GM21825 (cell line): ENCODE measurements around the gene OLA1.

ENCODE experiments used
- ATAC-seq: cut with Tn5 transposase; IDR thresholded peaks from one replicate; pipeline ENCODE4 v1.9.1; 2021; ENCODE audit warnings: mild to moderate bottlenecking, moderate library complexity; ENCODE audit not compliant: unreplicated experiment

The OLA1 gene

DNA sequence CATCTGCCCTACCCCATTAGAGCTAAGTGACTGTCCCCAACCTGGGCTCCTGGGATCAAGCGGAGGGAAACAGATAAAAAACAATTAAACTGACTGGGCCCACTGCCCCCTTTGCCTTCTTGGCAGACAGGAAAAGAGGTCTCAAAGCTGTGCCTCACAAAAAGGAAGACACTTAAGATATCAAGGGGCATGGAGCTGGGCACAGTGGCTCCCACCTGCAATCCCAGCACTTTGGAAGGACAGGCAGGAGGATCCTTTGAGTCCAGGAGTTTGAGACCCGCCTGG is 208.0 kb downstream of the OLA1 start:
- no peak for ATAC-seq

DNA sequence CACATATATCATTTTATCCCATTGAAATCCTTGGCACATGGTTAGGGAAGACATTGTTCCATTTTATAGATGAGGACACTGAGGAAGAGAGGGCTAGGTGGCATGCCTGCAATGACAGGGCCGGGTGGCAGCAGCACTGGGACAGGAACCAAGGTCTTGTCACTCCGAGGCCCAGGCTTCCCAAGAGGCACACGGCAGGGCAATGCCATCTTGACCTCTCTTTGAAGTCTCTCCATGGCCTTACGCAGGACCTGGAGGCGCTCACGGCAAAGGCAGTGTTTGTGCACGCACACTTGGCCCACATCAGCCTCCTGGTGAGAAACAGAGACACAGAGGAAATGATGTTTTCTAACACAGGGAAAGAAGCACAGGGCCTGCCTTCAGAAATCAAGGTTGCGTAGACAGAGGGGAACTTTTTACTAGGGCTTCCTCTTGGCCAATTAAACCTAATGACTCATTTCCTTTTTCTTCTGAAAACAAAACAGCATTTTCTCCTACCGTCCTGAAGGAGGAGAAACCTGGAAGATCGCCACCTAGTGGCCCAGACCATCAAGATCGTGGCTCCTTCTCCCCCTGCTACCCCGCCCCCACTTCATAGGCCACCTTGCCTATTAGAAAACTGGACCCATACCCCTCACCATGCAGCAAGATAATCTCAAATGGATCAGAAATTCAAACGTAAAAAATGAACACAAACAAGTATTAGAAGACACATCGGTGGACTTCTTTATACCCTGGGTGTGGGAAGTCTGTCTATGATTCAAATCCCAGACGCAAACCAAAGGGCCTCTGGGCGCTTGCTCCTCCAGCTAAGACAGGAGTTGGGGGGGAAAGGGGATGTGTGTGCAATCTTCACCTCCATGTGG is 208.5 kb downstream of the OLA1 start:
- peak; percentile 81 for ATAC-seq

DNA sequence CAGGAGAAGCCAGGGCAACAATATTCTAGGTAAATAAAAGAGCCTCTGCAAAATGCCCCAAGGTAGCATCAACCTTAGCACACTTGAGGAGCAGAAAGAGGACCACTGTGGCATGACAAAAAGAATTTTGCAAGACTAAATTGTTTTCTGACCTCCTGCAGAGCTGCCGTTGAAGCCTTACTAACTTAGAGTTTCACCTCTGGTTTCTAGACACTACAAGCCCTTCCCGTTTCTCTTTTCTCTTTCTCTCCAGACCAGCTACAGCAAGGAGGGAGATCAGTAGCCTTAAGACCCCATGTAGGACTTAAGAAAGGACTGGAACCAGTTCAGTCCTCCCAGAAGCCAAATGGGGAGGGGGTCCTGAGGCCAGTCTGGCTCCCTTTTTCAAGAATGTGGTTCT is 209.9 kb downstream of the OLA1 start:
- ATAC-seq = no peak

DNA sequence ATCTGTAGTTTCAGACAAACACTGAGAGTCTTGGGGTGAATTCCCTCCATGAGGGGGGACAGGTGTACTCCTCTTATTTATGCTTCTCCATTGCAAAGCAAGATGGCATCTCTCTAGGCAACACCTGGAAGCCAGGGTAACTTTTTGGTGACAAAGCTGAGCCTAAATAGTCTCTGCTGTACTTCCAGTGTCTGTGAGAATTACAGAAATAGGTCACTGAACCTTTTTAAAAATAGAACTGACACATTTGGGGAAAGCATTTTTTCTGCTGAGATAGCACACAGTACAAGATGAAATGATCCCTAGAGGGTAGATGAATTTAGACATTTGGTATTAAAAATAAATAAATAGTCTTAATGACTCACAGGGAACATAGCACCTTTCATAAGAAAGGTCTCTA is 211.5 kb downstream of the OLA1 start:
- no peak for ATAC-seq

DNA sequence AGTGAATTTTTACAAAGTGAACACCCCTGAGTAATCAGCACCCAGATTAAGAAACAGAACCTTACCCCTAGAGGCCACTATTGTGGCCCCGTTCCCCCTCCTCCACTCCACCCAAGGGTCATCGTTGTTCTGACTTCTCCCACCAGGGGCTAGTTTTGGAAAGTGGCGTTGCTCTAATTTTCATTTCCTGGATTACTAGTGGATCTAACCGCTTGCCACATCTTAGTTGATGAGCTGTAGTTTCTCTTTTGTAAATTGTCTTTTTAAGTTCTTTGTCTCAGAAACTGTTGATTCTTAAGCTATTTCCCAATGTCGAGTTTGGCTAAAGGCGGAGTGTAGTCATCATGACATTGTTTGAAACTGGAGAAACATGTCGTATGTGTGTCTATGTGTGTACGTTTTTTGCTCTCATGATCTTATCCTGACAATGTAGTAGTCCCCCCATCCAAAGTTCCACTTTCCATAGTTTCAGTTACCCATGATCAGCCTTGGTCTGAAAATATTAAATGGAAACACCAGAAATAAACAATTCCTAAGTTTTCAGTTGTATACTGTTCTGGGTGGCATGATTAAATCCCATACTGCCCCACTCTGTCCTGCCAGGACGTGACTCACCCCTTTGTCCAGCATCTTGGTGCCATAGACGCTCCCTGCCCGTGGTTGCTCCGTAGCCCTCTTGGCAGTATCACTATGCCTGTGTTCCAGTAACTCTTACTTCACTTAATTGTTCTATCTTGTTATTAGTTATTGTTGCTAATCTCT is 212.2 kb downstream of the OLA1 start:
- no peak for ATAC-seq

DNA sequence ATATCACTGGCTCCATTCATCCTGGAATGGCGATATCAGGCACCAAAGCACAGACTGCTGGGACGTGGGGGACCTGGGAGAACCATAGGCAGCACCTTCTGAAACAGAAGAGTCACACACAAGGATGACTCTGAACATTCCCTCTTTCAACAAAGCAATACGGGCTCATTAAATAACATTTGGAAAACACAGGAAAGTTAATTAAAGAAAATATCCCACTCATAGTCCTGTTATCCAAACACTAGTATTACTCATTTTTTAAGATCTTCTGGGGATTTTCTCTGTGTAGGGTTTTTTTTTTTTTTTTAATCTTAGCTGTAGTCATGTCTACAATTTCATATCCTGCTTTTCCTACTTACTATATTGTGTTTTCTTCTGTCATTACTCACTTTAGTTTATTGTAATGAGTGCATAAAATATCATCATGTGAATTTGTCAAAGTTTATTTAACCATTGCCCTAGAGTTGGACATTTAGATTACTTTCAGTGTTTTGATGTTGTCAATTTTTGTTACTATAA is 213.2 kb downstream of the OLA1 start:
- ATAC-seq = no peak

DNA sequence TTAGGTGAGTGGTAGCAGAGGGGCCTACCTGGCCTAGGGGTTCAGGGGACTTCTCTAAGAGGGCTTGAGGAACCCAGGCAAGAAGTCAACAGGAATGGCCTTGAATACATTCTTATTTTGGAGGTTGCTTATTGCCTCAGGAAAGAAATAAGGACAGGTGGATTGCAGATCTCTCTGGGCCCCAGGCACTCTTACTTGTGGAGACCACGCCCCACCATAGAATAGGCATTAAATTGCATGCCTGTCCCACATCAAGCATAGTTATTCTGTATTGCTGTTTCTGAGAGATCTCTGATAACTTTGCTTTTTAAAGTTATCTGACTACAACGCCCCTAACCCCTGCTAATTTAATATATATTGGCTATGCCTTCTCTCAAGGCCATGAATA is 215.2 kb downstream of the OLA1 start:
- ATAC-seq = no peak

DNA sequence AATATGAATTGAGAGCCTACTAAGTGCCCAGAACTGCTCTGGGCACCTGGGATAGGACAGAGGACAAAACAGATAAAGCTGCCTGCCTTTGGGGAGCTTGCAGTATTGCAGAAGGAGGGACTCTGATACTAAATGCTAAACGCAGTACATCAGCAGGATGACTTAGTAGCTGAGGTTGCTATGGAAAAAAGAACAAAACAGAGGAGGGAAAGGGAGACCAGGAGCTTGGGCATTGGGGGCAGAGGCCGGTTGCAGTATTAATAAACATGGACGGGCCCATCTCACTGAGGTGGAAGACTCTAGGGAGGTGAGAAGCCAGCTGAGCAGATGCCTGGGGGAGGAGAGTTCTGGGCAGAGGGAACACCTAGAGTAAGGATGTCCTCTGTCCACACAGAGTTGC is 217.1 kb downstream of the OLA1 start:
- ATAC-seq = no peak

DNA sequence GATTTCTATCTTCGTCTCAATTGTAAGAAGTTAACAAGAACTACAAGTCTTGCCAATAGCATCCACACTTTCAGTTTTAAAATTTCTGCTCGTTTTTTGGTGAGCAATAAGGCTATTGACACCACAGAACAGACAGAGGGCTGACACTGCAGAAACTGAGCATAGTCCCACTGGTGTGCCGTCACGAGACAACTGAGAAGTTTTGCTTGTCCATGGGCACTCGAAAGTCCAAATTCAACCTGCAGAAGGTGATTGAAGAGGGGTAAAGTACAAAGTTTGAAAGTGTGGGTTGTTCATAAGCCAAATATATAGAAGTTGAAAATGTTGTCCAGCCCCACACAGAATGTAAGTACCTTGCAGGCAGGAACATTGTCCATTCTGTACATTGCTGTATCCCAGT is 219.4 kb downstream of the OLA1 start:
- no peak for ATAC-seq

DNA sequence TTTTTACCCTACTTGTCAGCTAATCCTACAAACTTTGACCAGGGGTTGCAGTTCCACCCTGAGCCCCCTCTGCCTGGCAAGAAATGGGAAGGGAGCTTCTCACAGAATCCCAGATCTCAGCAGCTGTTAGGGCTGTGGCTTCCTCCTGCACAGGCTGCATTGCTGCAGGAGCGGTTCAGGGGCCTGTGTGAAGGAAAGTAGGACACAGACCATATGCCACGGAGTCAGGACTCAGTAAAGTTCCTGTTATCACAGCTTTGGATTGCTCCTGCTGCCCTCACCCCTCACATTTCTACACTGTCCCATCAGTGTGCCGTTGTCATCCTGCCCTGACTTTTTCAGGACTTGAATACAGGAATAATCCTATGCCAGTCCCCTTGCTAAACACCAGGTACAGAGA is 220.4 kb downstream of the OLA1 start:
- no peak for ATAC-seq

DNA sequence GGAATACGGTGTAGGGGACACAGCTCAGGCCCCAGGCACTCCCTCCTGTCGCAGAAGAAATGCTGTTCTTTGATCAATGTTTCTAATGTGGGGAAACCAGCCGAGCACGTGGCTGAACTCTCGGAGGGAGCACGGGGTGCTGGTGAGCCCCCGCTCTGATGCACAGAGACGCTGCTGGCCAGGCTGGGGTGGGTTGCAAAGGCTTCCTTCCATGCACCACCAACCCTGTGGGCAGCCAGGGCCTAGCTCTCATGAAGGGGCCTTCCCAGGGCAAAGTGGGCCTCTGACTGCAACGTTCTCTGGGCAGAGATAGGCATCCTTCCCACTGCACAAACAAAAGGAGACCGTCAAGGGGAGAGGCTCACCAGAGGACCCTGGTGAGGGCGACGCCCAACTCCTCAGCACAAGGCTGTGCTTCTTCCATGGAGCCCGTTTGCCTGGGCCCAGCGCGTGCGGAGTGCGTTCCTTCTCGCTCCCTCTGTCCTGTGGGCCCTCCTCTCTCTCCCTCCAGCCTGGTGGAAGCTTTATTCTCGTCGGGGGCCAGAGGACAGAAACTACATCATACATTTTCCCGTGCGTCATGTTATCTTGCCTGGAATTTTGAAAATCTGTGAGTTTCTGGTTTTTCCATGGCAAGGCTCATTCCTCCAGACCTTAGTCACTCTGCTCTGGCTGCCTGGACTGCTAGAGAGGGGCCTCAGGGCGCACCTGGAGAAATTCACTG is 222.0 kb downstream of the OLA1 start:
- ATAC-seq = no peak

DNA sequence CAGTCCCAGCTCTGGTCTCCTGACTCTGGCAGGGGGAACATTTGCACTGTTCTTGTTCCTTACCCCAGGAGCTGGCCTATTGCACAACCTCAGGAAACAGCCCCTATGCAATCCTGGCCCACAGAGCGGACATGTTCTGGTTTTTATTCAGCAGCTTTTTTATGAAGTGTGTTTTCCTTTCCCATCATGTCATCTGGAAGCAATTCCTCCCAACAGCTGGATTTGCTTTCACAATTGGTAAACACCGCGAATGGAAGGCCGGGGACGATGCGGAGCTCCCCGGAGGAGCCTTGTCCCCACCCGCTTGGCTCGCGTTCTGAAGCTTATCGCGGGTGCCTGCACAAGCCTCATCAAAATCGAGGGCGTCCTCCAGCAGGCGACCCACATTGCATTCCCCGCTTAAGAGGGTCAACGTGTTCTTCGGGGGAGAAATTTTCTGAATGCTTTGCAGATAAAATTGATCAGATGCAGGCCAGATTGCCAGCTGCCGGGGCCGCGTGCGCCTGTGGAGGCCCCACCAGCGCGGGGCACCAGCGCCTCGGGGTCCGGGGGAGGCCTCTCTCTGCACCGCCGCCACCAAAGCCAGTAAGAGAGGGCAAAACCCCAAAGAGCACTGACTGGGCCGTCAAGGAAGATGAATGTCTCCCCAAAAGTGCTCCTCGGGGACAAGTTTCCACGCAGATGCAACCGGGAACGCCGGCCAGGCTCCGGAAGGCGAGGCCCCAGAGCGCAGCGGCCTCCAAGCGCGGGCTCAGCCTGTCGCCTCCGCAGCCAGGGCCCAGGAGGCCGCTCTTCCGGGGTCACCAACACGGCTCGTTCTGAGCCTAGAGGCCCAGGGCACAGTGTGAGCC is 222.8 kb downstream of the OLA1 start:
- no peak for ATAC-seq

DNA sequence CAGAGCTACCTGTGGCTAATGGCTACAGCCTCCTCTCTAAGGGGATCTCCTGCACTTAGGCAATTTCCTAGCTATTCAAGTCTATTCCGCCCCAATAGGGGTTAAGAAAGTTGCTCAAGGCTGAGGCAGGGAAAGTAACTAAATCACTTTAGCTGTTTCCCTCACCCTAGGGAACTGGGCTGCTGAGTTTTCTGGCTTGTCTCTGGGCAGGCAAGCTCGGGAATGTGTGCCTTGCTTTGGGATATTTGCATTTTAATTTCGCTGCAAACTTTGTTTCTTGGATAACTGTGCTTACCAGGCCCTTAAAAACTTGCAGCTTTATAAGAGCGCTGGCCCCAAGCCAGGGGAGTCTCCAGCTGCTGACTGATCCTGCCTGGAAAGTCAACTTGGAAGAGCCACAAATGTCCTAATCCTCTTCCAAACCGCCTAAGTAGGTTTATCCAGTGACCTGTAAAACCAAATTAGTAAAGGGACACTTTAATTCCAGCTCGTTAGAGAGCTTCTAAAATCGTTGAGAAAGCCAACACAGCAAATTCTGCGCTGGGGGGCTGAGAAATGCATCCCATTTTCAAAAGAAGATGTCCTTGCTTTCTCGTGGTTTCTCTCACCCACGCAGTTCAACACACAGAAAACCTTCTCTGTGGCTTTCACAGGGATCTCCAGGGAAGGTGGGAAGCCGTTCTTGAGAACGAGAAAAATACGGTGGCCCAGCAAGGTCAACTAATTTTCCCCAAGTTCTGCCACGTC is 223.6 kb downstream of the OLA1 start:
- no peak for ATAC-seq

DNA sequence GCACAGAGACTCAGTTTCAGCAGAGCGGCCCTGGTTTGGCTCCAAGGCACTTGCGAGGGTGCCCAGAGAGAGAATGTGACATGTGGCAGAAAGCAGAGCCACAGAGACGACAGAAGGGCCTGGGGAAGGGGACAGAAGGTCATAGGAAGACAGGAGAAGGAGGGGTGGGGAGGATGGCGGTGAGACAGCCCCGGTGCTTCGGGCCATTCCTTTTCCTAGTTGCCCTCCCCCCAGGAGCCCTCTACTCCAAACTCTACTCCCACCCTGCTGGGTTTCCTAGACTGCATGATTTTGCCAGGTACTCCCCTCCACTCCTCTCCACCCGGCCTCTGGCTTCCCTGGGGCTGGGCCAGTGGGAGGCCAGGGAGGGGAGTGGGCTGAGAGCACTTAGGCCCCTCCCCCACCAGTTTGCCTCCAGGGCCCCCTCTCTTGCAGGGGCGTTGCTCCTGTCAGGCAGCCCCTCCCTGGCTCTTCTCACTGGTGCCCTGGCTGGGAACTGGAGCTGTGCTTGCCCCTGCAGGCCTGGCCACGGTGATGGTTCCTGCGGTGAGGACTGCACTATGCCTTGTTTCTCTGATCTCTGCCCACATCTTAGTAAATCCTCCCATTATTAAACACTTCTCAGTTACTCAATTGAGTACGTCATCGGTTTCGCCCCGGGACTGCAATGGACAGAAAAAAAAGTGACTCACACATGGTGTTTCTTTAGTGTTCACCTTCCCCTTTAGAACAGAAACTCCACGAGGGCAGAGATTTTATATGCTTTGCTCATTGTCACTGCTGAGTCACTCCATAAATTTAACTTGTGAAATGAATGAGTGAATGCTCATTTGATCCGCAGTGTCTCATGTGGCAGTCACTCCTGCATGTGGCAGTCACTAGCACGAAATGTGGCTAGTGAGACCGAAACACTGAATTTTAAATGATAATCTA is 224.5 kb downstream of the OLA1 start:
- ATAC-seq = no peak
